ENCODE data around the gene MMP15.
"Not testable (repeated sequence)": the region's sequence is repeated elsewhere in the genome, so short reads cannot be mapped to it uniquely, and the experiment has no call there.

MMP15 gene

DNA sequence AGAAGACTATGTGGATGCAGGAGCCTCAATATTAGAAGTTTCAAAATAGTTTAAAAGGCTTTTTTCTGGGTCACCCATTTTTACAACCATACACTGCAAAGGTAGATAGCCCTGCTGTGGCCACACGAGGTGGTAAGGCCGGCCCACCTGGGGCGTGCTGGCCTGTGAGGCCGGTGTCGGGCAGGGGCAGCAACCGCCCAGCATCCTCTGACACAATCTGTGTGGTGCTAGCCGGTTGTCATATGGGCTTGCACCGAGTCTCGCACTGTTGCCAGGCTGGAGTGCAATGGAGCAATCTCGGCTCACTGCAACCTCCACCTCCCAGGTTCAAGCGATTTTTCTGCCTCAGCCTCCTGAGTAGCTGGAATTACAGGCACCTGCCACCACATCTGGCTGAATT, 59.6 kb downstream of the MMP15 start:
- DNase-seq (ENCODE audit: low read depth) = no peak
- H3K4me3 ChIP-seq (ENCODE audit: low read length) = no peak overlapping the region
- TF ChIP-seq, protein P1, sequence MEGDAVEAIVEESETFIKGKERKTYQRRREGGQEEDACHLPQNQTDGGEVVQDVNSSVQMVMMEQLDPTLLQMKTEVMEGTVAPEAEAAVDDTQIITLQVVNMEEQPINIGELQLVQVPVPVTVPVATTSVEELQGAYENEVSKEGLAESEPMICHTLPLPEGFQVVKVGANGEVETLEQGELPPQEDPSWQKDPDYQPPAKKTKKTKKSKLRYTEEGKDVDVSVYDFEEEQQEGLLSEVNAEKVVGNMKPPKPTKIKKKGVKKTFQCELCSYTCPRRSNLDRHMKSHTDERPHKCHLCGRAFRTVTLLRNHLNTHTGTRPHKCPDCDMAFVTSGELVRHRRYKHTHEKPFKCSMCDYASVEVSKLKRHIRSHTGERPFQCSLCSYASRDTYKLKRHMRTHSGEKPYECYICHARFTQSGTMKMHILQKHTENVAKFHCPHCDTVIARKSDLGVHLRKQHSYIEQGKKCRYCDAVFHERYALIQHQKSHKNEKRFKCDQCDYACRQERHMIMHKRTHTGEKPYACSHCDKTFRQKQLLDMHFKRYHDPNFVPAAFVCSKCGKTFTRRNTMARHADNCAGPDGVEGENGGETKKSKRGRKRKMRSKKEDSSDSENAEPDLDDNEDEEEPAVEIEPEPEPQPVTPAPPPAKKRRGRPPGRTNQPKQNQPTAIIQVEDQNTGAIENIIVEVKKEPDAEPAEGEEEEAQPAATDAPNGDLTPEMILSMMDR (conservative IDR thresholded peaks at IDR 0.05; ENCODE audit: low read depth, low read length) = no peak

DNA sequence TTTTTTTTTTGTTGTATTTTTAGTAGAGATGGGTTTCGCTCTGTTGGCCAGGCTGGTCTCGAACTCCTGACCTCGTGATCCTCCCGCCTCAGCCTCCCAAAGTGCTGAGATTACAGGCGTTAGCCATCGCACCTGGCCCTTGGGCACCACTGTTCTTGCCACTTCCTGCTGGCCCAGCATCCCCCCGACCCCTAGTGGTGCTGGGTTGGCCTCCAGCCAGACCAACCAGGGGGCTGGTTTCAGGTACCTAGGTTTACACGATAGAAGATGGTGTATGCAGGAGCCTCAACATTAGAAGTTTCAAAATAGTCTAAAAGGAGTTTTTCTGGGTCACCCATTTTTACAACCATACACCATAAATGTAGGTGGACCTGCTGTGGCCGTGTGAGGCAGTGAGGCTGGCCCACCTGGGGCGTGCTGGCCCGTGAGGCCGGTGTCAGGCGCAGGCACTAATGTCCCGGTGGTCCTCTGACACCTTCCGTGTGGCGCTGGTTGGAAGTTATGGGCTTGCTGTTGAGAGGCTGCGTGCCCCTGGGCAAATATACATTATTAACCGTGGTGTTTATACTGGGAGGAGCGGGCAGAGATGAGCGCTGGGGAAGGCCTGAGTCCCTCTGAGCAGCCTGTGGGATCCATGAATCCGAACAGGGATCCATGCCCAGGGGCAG, 60.2 kb downstream of the MMP15 start:
- no peak overlapping the region for H3K4me3 ChIP-seq (ENCODE audit: low read length)
- TF ChIP-seq, protein P1 (conservative IDR thresholded peaks at IDR 0.05; ENCODE audit: low read depth, low read length) = no peak
- DNase-seq (ENCODE audit: low read depth) = no peak

DNA sequence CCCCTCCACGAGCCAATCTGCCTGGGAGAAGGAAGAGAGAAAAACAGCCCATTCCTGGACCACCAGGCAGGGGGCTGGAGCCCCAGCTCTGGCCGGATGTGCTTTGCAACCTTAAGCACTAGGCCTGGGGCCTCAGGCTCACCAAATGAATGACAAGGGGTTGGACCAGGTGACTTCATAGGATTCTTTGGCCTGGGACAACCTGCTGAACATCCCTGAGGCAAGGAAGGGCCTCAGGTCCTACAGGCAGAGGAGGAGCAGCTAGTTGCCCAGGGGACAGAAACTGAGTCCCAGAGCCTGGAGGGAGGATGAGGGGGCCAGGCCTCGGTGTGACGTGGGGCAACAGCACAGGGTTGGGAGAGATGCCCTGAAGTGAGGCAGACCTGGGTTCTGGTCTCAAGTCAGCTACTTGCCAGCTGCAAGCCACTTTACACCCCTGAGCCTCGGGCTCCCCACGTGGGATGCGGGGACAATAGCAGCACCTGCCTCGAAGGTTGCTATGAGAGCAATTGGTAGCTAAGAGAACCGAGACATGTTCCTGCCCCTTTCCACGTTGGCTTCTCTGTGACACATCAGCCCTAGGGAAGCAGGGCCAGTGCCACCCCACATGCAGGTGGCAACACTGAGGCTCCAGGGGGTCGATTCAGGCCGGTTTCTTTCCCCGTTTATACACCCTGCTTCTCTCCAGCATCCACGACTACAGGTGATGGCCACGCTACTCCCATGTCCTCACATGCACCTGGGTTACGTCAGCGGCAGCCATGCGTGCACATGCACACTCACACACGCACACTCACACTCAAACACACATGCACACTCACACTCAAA, 61.0 kb downstream of the MMP15 start:
- no peak for DNase-seq (ENCODE audit: low read depth)
- no peak overlapping the region for H3K4me3 ChIP-seq (ENCODE audit: low read length)
- TF ChIP-seq, protein P1 (conservative IDR thresholded peaks at IDR 0.05; ENCODE audit: low read depth, low read length) = no peak

DNA sequence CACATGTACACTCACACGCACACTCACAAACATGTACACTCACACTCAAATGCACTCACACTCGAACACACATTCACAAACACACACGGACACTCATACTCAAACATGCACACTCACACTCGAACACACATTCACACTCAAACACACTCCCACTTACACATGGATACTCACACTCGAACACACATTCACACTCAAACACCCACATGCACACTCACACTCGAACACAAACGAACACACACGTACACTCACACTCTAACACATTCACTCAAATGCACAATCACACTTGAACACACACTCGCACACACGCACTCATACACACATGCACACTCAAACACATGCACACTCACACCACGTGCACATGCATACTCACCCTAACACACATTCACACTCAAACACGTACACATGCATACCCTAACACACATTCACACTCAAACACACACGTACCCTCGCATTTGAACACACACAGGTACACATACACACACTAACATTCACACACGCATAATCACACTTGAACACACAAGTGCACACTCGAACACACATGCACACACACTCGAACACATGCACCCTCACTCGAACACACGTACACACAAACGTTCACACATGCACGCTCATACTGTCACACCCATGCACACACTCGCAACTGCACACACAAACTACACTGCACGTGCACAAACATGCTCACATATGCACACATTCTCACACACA, 61.8 kb downstream of the MMP15 start:
- no peak overlapping the region for H3K4me3 ChIP-seq (ENCODE audit: low read length)
- TF ChIP-seq, protein P1 (conservative IDR thresholded peaks at IDR 0.05; ENCODE audit: low read depth, low read length) = no peak
- no peak for DNase-seq (ENCODE audit: low read depth)

DNA sequence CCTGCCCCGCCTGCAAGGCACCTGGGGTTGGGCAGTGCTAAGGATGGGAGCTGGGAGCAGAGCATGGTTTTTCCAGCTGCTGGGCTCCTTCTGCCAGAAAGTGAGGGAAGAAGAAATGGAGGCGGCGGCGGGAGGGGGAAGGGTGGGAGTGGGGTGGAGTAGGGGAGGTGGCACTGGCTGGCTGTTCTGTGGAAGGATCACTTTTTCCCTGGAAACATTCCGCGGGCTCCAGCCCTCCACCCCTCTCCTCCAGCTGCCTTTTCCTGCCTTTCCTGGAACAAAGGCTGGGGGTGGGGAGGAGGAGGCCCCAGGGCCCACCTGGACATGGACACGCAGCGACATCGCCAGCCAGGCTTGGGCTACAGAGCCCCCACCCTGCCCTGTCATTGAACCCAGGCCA, 62.5 kb downstream of the MMP15 start:
- no peak for DNase-seq (ENCODE audit: low read depth)
- TF ChIP-seq, protein P1 (conservative IDR thresholded peaks at IDR 0.05; ENCODE audit: low read depth, low read length) = no peak
- H3K4me3 ChIP-seq (ENCODE audit: low read length) = no peak overlapping the region

DNA sequence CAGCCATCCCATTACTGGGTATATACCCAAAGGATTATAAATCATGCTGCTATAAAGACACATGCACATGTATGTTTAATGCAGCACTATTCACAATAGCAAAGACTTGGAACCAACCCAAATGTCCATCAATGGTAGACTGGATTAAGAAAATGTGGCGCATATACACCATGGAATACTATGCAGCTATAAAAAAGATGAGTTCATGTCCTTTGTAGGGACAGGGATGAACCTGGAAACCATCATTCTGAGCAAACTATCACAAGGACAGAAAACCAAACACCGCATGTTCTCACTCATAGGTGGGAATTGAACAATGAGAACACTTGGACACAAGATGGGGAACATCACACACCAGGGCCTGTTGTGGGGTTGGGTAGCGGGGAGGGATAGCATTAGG, 64.8 kb downstream of the MMP15 start:
- DNase-seq (ENCODE audit: low read depth); H3K4me3 ChIP-seq (ENCODE audit: low read length): not testable (repeated sequence)

DNA sequence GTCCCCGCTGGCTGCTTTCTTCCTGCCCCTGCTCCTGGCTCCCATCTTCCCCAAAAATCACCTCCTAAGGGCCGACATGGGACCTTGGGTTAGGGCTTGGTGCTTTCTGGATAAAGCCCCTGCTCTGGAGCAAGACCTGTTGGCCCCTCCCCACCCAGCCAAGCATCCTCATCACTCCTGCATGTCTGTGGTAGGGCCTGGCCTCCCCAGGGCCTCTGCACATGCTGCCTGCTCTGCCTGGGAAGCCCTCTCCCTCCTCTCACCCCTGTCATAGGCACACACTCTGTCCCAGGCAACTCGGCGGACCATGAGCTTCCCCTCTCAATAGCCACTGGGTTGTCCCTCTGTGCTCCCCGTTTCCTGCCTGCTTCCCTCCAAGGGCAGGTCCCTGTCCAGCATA, 68.5 kb downstream of the MMP15 start:
- TF ChIP-seq, protein P1 (conservative IDR thresholded peaks at IDR 0.05; ENCODE audit: low read depth, low read length) = no peak
- no peak for DNase-seq (ENCODE audit: low read depth)

More for the DNA sequence above, 68.5 kb downstream of the MMP15 start:
- no peak overlapping the region for H3K4me3 ChIP-seq (ENCODE audit: low read length)

All from retinal pigment epithelial cell (primary cell).